Large intestine (tissue), 3 donors: ENCODE measurements around the gene DICER1. TPM values are rescaled to one million over a fixed set of nuclear protein-coding genes. Genes with fewer than 3 reads are reported as not detected.
A peak's percentile ranks its signal among the peaks of the same experiment; 100 is the strongest.

Source experiments
- DNase-seq, 2 donors: peaks; one replicate each; pipeline versions ENCODE4 v3.0.0 to v3.0.0-alpha.2; 2013
- H3K27ac ChIP-seq: one replicate; pipeline ENCODE4 v1.5.1; 2013; ENCODE audit warnings: low read length
- H3K27me3 ChIP-seq: 2 replicates; pipeline ENCODE4 v1.6.1; 2013; ENCODE audit warnings: low read length; ENCODE audit not compliant: control insufficient read depth, insufficient read depth
- H3K36me3 ChIP-seq: 2 replicates; pipeline ENCODE4 v1.6.1; 2013; ENCODE audit warnings: low read length; ENCODE audit not compliant: control insufficient read depth, insufficient read depth
- H3K4me1 ChIP-seq: one replicate; pipeline ENCODE4 v1.6.1; 2013; ENCODE audit warnings: low read length; ENCODE audit not compliant: control insufficient read depth, insufficient read depth
- H3K4me3 ChIP-seq: one replicate; pipeline ENCODE4 v1.5.1; 2013; ENCODE audit warnings: low read length
- H3K9me3 ChIP-seq: one replicate; pipeline ENCODE4 v1.6.1; 2013; ENCODE audit warnings: mild to moderate bottlenecking, low read depth, low read length, moderate library complexity; ENCODE audit not compliant: control insufficient read depth
- WGBS: methylation state at CpG from one replicate; pipeline ENCODE4 v1.1.5; 2013; ENCODE audit warnings: low lambda C conversion rate; ENCODE audit not compliant: insufficient coverage; 5-methylcytosine and 5-hydroxymethylcytosine counted together
- polyA plus RNA-seq: library from polyadenylated mRNA; unstranded; fragments of 120-200 nt; gene quantifications from one replicate; pipeline ENCODE4 v1.2.1, GENCODE V29; 2013

Gene DICER1
- polyA plus RNA-seq, 1 donor: 32.2 TPM

DNA sequence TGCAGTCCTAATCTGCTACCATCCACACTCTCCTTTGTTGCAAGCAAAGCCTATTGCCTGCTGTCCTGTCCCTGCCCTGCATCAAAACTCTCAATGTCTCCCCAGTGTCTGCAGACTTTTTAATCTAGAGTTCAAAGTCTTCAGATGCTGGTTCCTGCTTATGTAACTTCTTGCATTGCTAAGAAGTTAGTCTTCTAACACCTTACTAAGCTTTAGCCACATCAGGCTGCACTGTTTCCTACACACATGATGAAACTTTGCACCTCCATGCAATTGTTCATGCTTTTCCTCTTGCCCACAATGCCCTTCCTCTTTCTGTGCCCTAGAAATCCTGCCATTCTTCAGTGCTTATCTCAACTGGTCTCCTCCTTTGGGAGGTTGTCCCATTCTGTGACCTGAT, 16.2 kb upstream of the DICER1 start:
- Histone ChIP-seq H3K27ac (peak overlapping the region; percentile 63), H3K27me3 (no peaks in the 10 kb centered on the region), H3K4me3 (no peak overlapping the region), H3K36me3 (no peaks in the 10 kb centered on the region), H3K4me1 (peaks cover 7% of the 10 kb centered on the region), H3K9me3 (no peaks in the 10 kb centered on the region)
- DNase-seq: peak; percentile 67 to 71

DNA sequence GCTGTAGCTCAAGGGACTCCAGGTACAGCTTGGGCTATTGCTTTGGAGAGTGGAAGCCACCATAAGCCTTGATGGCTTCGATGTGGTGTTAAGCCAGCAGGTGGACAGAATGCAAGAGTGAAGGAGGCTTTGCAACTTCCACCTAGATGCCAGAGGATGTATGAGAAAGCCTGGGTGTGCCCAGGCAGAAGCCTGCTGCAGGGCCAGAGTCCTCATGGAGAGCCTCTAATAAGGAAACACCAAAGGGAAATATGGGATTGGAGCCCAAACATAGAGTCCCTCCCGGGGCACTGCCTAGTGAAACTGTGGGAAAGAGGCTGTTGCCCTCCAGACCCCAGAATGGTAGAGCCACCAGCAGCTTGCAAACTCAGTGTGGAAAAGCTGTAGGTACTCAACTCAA, 9.8 kb upstream of the DICER1 start:
- Histone ChIP-seq H3K4me3 (no peak overlapping the region), H3K27me3 (no peaks in the 10 kb centered on the region), H3K36me3 (no peaks in the 10 kb centered on the region), H3K4me1 (no peaks in the 10 kb centered on the region), H3K9me3 (no peaks in the 10 kb centered on the region), H3K27ac (no peak overlapping the region)
- no peak for DNase-seq
- no CpG with 5 or more reads among the region's 2 CpGs for WGBS

DNA sequence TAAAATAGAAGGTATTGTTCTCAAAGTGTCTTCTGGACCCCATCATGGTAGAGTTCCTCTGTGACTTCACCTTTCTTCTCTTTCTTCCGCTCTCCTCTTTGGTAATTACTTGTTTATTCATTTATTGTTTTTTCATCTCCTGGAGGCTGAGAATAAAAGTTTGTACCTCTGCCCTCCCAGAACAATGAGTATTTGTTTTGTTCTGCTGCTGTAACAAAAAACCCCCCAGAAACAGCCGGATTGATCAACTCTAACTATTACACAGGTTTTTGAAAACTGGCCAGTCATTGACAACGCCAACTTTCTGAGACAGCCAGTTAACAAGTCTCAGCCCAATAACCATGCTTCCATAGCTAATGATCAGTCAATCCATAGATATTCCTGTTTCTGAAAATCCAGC, 8.2 kb upstream of the DICER1 start:
- H3K9me3 ChIP-seq: no peaks in the 10 kb centered on the region
- H3K4me1 ChIP-seq: no peaks in the 10 kb centered on the region
- no peak overlapping the region for H3K27ac ChIP-seq
- 100% methylated on average over 2 of the region's 3 CpGs for WGBS
- no peak overlapping the region for H3K4me3 ChIP-seq
- H3K27me3 ChIP-seq: no peaks in the 10 kb centered on the region
- H3K36me3 ChIP-seq: no peaks in the 10 kb centered on the region
- DNase-seq: no peak

DNA sequence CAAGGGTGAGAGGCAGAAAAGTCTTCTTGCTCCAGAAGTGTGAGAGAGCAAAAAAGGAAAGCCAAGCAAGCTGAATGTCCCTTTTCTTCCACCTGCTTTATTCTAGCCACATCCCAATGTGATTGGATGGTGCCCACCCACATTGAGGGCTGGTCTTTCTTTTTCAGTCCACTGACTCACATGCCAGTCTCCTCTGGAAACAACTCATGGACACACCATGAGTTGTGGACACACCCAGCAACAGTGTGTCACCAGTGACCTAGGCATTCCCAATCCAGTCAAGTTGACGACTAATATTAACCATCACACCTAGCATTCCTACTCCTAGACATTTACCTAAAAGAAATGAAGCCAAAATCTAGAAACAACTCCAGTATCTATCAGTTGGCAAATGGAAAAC, 7.2 kb upstream of the DICER1 start:
- no peaks in the 10 kb centered on the region for H3K4me1 ChIP-seq
- WGBS: no CpG with 5 or more reads among the region's 1 CpG
- no peaks in the 10 kb centered on the region for H3K9me3 ChIP-seq
- H3K36me3 ChIP-seq: no peaks in the 10 kb centered on the region
- no peak overlapping the region for H3K27ac ChIP-seq
- DNase-seq: no peak
- no peaks in the 10 kb centered on the region for H3K27me3 ChIP-seq
- H3K4me3 ChIP-seq: no peak overlapping the region

DNA sequence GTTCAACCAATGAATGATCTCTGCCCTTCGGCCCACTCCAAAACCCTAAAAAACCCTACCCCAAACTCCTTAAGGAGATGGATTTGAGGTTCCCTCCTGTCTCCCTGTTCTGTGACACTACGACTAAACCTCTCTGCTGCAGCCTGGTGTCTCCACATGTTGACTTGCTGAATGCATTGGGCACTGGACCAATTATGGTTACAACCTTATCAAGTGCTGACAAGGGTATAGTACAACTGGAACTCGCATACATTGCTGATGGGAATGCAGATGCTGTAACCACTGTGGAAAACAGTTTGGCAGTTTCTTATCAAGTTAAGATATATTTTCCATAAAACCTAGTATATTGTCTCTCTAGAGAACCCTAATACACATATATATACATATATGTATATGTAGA, 6.3 kb upstream of the DICER1 start:
- 100% methylated on average over 1 of the region's 3 CpGs for WGBS
- no peaks in the 10 kb centered on the region for H3K27me3 ChIP-seq
- DNase-seq: no peak
- H3K4me3 ChIP-seq: no peak overlapping the region
- no peaks in the 10 kb centered on the region for H3K36me3 ChIP-seq
- H3K9me3 ChIP-seq: no peaks in the 10 kb centered on the region
- H3K27ac ChIP-seq: no peak overlapping the region
- no peaks in the 10 kb centered on the region for H3K4me1 ChIP-seq

DNA sequence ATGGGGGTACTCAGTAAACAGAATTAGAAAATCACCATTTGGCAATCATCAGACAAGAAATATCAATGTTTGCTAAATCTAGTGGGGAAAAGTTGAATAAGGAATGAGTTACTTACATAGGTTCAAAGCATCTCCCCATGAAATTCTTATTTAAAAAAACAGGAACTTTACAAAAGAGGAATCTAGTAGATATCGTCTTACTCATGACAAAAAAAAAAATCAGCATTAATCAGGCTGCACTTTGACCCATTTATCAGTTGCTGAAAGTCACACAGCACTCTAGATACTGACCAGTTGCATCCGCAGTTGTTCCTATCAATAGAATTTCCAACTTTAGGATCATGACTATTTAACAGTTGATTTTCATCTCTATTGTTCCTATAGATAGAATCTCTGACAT, 5.8 kb upstream of the DICER1 start:
- no peak overlapping the region for H3K27ac ChIP-seq
- 17% methylated on average over 1 of the region's 2 CpGs for WGBS
- no peaks in the 10 kb centered on the region for H3K9me3 ChIP-seq
- no peaks in the 10 kb centered on the region for H3K27me3 ChIP-seq
- no peaks in the 10 kb centered on the region for H3K36me3 ChIP-seq
- H3K4me3 ChIP-seq: no peak overlapping the region
- no peak for DNase-seq
- H3K4me1 ChIP-seq: peaks cover 4% of the 10 kb centered on the region

DNA sequence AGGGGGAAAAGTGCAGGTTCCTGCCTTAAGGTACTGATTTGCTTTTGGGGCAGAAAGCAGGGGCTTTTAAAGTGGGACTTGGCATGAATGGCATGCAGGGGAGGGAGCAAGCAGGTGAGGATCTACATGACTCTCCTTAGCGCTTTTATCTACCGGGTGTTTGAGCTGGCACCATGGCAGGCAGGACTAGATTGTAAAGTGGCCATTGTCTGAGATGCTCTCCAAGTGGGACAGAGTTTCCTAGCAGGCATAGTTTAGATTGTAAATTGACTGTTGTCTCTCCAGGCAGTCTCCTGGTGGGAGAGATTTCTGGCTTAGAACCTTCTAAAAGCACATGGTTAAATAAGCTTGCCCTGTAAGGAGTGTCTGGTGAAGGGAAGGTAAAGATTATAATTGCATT, 5.3 kb upstream of the DICER1 start:
- no CpG with 5 or more reads among the region's 2 CpGs for WGBS
- Histone ChIP-seq H3K27ac (no peak overlapping the region), H3K27me3 (no peaks in the 10 kb centered on the region), H3K36me3 (no peaks in the 10 kb centered on the region), H3K4me3 (no peak overlapping the region), H3K9me3 (no peaks in the 10 kb centered on the region), H3K4me1 (peaks cover 5% of the 10 kb centered on the region)
- no peak for DNase-seq

DNA sequence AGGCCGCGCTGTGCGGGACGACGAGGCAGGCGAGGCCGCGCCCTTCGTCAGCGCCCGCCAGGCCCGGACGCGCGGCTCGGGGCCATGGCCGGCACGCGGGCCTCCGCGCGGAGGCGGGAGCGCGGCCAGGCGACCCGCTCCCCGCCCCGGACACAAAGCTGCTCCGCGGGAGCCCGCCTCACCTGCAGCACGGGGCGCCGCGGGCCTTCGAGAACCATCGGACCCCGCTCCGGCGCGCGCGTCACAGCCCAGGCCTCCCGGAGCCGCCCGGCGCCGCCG, 342 bp downstream of the DICER1 start:
- WGBS: no CpG with 5 or more reads among the region's 50 CpGs
- Histone ChIP-seq H3K4me1 (peaks cover 9% of the 10 kb centered on the region), H3K4me3 (no peak overlapping the region), H3K36me3 (no peaks in the 10 kb centered on the region), H3K27me3 (no peaks in the 10 kb centered on the region), H3K27ac (no peak overlapping the region), H3K9me3 (no peaks in the 10 kb centered on the region)
- no peak for DNase-seq

DNA sequence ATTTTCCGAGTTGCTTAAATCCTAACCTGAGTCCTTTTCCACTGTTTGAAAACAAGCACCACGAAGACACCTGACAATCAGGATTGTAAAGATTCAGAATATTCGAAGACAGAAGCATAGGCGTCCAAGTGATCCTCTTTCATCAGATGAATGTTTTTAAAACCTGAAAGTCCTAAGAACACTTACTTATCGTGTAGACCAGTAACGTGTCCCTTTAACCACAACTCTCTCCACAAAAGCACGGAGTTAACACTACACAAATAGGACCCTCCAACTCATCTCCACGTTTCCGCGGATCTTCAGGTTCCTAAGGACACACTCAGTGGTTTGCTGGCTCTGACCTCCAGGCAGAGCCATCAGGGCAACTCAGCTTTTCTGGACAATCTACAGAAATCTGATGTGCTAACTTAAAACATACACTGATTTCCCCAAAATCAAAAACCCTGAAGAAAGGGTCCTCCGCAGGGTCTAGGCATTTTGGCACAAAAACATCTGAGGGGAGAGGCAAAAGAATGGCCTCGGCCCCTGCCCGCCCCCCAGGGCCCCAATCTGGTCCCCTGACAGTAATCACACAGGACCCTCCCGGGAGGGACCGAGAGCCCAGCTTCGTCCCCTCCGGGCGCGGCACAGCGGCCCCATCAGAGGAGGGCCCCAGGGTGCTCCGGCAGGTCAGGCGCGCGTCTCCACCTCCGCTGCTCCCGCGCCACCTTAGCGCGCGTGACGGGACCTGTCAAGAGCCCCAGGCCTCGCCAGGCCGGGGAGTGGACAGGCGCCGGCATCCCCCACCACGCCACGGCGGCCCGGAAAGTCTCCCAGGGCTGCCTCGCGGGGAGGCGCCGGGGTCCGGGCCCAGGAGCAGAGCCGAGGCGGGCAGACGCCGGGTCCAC, 925 bp downstream of the DICER1 start:
- no peaks in the 10 kb centered on the region for H3K36me3 ChIP-seq
- H3K4me3 ChIP-seq: peak overlapping the region; percentile 87
- H3K27me3 ChIP-seq: no peaks in the 10 kb centered on the region
- H3K9me3 ChIP-seq: no peaks in the 10 kb centered on the region
- peak; percentile 47 to 75 for DNase-seq
- peak overlapping the region; percentile 52 for H3K27ac ChIP-seq
- peaks cover 9% of the 10 kb centered on the region for H3K4me1 ChIP-seq
- 13% methylated on average over 1 of the region's 48 CpGs for WGBS

DNA sequence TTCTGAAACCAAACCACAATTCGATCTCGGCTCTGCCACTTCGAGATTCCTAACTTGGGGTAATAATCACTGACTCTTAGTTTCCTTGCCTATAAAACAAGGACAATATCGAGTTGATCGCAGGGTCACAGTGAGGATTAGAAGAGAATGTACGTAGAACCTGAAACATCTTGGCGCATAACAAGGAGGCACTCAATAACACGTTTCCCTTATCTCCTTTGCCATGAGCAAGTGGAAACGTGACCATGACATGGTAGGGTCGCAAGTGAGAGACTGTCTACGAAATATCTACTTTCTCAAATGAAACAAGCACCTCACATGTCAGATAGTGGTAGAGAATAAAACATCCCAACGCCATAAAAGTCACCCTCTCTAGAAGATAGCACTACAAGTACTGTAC, 2.3 kb downstream of the DICER1 start:
- Histone ChIP-seq H3K27ac (no peak overlapping the region), H3K4me3 (no peak overlapping the region), H3K27me3 (no peaks in the 10 kb centered on the region), H3K9me3 (no peaks in the 10 kb centered on the region), H3K36me3 (no peaks in the 10 kb centered on the region), H3K4me1 (peaks cover 9% of the 10 kb centered on the region)
- WGBS: 100% methylated on average over 7 of the region's 12 CpGs
- DNase-seq: no peak

DNA sequence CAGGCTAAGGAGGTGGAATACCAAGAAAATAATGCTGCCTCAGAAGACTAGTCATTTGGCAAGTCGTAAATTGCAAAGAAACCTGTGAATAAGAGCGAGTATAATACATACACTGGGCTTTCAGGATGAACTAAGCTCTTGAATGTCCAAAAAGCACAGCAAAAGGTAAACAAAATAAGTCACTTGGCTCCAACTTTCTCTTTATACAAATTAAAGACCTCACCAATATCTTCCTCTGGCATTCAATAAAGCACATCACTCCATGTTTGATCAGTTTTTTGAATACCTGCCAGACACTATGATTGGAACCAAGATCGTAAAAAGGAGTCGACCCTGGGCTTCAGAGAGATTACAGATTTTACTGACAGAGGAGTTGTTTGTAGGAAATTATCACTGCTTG, 3.5 kb downstream of the DICER1 start:
- H3K27ac ChIP-seq: no peak overlapping the region

More for the DNA sequence above, 3.5 kb downstream of the DICER1 start:
- no peak for DNase-seq
- Histone ChIP-seq H3K36me3 (no peaks in the 10 kb centered on the region), H3K4me1 (peaks cover 9% of the 10 kb centered on the region), H3K4me3 (no peak overlapping the region), H3K9me3 (no peaks in the 10 kb centered on the region), H3K27me3 (no peaks in the 10 kb centered on the region)
- no CpG with 5 or more reads among the region's 4 CpGs for WGBS
